Breast epithelium (tissue), 3 donors: ENCODE measurements around the gene IER5L.

Experiments used
- POLR2A ChIP-seq: fragments of 450-650 bp; IDR thresholded peaks from one replicate; pipeline ENCODE4 v1.6.1; 2016; ENCODE audit warnings: antibody characterized with exemption, mild to moderate bottlenecking, moderate library complexity
- TF ChIP-seq, protein P1 (sequence below), 3 donors: fragments of 450-650 bp; IDR thresholded peaks; one replicate each; pipeline ENCODE4 v1.5.1; 2016 to 2017; ENCODE audit warnings: antibody characterized with exemption in 3 of 3, mild to moderate bottlenecking in 3 of 3, moderate library complexity in 3 of 3

DNA sequence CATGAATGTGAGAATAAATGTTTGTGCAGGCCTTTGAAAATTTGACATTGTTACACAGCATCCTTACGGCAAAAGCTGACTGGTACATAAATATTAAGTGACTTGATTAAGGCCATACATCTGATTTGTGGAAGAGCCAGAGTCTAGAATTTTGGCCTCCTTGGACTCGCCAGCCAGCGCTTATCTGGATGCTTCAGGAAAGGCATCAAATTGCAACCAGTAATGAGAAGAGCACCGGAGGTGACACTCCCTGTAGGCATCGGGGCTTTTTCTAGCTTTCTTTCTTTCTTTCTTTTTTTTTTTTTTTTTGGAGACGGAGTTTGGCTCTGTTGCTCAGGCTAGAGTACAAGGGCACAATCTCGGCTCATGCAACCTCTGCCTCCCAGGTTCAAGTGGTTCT, 13.2 kb upstream of the IER5L start:
- TF ChIP-seq POLR2A: no peak
- TF ChIP-seq, protein P1, sequence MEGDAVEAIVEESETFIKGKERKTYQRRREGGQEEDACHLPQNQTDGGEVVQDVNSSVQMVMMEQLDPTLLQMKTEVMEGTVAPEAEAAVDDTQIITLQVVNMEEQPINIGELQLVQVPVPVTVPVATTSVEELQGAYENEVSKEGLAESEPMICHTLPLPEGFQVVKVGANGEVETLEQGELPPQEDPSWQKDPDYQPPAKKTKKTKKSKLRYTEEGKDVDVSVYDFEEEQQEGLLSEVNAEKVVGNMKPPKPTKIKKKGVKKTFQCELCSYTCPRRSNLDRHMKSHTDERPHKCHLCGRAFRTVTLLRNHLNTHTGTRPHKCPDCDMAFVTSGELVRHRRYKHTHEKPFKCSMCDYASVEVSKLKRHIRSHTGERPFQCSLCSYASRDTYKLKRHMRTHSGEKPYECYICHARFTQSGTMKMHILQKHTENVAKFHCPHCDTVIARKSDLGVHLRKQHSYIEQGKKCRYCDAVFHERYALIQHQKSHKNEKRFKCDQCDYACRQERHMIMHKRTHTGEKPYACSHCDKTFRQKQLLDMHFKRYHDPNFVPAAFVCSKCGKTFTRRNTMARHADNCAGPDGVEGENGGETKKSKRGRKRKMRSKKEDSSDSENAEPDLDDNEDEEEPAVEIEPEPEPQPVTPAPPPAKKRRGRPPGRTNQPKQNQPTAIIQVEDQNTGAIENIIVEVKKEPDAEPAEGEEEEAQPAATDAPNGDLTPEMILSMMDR (IDR thresholded peaks at IDR 0.05): no peak
